WTC11 (cell line): ENCODE measurements around the gene ARHGEF33. TPM values are rescaled to one million over a fixed set of nuclear protein-coding genes. Genes with fewer than 3 reads are reported as not detected.
A peak's percentile ranks its signal among the peaks of the same experiment; 100 is the strongest.

Source experiments
- ARID4B ChIP-seq: sonication (generic); formaldehyde crosslinking; IDR thresholded peaks from 2 replicates; pipeline ENCODE4 v1.8.0; 2023; ENCODE audit warnings: missing genetic modification reagents, mild to moderate bottlenecking, borderline replicate concordance
- ATF1 ChIP-seq: sonication (generic); formaldehyde crosslinking; IDR thresholded peaks from 2 replicates; pipeline ENCODE4 v1.8.1; 2023; ENCODE audit warnings: mild to moderate bottlenecking, moderate library complexity, missing genetic modification reagents
- EMX1 ChIP-seq: fragments of 250-450 bp; sonication (Bioruptor Pico); IDR thresholded peaks from 2 replicates; pipeline ENCODE4 v1.8.0; 2021; ENCODE audit warnings: mild to moderate bottlenecking
- FOXK1 ChIP-seq: sonication (generic); formaldehyde crosslinking; IDR thresholded peaks from 2 replicates; pipeline ENCODE4 v1.8.0; 2022; ENCODE audit warnings: mild to moderate bottlenecking, moderate library complexity, missing genetic modification reagents
- FOXP4 ChIP-seq: sonication (generic); formaldehyde crosslinking; IDR thresholded peaks from 2 replicates; pipeline ENCODE4 v1.8.0; 2022; ENCODE audit warnings: mild to moderate bottlenecking, missing genetic modification reagents
- HMGA2 ChIP-seq: fragments of 250-450 bp; sonication (Bioruptor Pico); IDR thresholded peaks from 2 replicates; pipeline ENCODE4 v1.4.0; 2021; ENCODE audit warnings: mild to moderate bottlenecking, moderate library complexity
- HMGXB4 ChIP-seq: sonication (generic); formaldehyde crosslinking; IDR thresholded peaks from 2 replicates; pipeline ENCODE4 v1.8.1; 2023; ENCODE audit warnings: mild to moderate bottlenecking, moderate library complexity, missing genetic modification reagents
- IRF2 ChIP-seq: sonication (generic); formaldehyde crosslinking; IDR thresholded peaks from 2 replicates; pipeline ENCODE4 v1.8.0; 2022; ENCODE audit warnings: low read depth, missing genetic modification reagents, borderline replicate concordance
- JAZF1 ChIP-seq: fragments of 250-450 bp; sonication (Bioruptor Pico); IDR thresholded peaks from 2 replicates; pipeline ENCODE4 v1.9.0; 2021; ENCODE audit warnings: moderate library complexity, mild to moderate bottlenecking, inconsistent platforms
- NFATC4 ChIP-seq: fragments of 250-450 bp; sonication (Bioruptor Pico); IDR thresholded peaks from 2 replicates; pipeline ENCODE4 v1.9.0; 2021; ENCODE audit warnings: mild to moderate bottlenecking
- NR2C2 ChIP-seq: sonication (generic); formaldehyde crosslinking; IDR thresholded peaks from 2 replicates; pipeline ENCODE4 v1.8.0; 2022; ENCODE audit warnings: mild to moderate bottlenecking, missing genetic modification reagents
- RELA ChIP-seq: sonication (generic); formaldehyde crosslinking; IDR thresholded peaks from 2 replicates; pipeline ENCODE4 v1.8.1; 2022; ENCODE audit warnings: missing genetic modification reagents, mild to moderate bottlenecking, borderline replicate concordance
- SMAD4 ChIP-seq: sonication (generic); formaldehyde crosslinking; IDR thresholded peaks from 2 replicates; pipeline ENCODE4 v1.8.0; 2022; ENCODE audit warnings: mild to moderate bottlenecking, missing genetic modification reagents
- TCF7 ChIP-seq: sonication (generic); formaldehyde crosslinking; IDR thresholded peaks from 2 replicates; pipeline ENCODE4 v1.8.0; 2022; ENCODE audit warnings: mild to moderate bottlenecking, low read depth, missing genetic modification reagents, moderate library complexity
- ZBTB21 ChIP-seq: sonication (generic); formaldehyde crosslinking; IDR thresholded peaks from 2 replicates; pipeline ENCODE4 v1.8.1; 2023; ENCODE audit warnings: mild to moderate bottlenecking, missing genetic modification reagents, borderline replicate concordance
- ZMAT4 ChIP-seq: fragments of 250-450 bp; sonication (Bioruptor Pico); IDR thresholded peaks from 2 replicates; pipeline ENCODE4 v1.9.0; 2021; ENCODE audit warnings: mild to moderate bottlenecking
- ZNF219 ChIP-seq: sonication (generic); formaldehyde crosslinking; IDR thresholded peaks from 2 replicates; pipeline ENCODE4 v1.8.0; 2023; ENCODE audit warnings: missing genetic modification reagents, mild to moderate bottlenecking, borderline replicate concordance
- ZNF263 ChIP-seq: sonication (generic); formaldehyde crosslinking; IDR thresholded peaks from 2 replicates; pipeline ENCODE4 v1.8.1; 2022; ENCODE audit warnings: low read depth, mild to moderate bottlenecking, moderate library complexity, missing genetic modification reagents
- ZNF671 ChIP-seq: fragments of 250-450 bp; sonication (Bioruptor Pico); IDR thresholded peaks from 2 replicates; pipeline ENCODE4 v1.8.0; 2021; ENCODE audit warnings: mild to moderate bottlenecking
- total RNA-seq: library from RNA; stranded (reverse); gene quantifications from 3 replicates; pipeline ENCODE4 v1.2.3, GENCODE V29; 2021
- TF ChIP-seq, protein P1 (sequence below): sonication (generic); formaldehyde crosslinking; IDR thresholded peaks from 2 replicates; pipeline ENCODE4 v1.8.1; 2022; ENCODE audit warnings: low read depth, mild to moderate bottlenecking, moderate library complexity, missing genetic modification reagents, borderline replicate concordance
- TF ChIP-seq, protein P2 (sequence below): sonication (generic); formaldehyde crosslinking; IDR thresholded peaks from 2 replicates; pipeline ENCODE4 v1.8.0; 2022; ENCODE audit warnings: mild to moderate bottlenecking, missing genetic modification reagents
- TF ChIP-seq, protein P3 (sequence below): sonication (generic); formaldehyde crosslinking; conservative IDR thresholded peaks from 2 replicates; pipeline ENCODE4 v1.8.1; 2023; ENCODE audit warnings: mild to moderate bottlenecking, low read depth, missing genetic modification reagents, moderate library complexity

ARHGEF33 gene
- total RNA-seq, 1 experiment from 2014 or later = 0.42 TPM

DNA sequence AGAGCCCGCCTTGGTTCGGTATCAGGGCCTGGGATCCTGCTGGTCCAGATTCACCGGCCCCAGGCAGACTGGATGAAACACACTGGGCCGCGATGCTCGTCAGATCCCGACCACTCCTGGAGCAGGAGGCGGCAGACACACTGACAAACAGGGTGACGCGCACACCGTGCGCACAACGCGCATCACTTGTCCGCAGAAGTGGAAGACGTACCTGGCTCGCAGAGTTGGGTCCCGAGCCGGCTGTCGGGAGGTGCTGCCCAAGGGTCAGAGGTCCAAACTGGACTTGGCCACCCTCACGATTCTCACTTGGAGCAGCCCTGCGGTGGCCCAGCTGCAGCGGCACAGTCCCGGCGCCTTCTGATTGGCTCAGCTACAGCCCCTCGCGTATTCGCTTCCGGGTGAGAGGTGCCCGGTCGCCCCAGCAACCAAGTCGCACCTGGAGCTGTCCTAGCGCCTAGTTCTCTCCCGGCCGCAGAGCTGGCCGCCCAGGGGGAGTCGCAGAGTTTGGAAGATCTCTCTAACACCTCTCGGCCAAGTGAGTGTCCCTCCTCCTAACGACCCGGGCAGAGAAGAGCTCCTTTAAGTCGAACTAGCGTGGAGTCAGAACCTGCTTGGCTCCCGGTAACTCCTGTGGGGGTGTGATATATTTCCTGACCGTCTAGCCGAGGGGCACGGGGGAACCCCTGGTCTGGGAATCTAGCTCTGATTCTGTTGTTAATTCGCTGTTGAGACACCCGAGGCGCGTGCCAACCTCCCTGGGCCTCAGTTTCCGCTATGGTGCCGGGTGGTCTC lies 13.9 kb upstream of the ARHGEF33 start, which contains the start of the genes DHX57 and MORN2 (continued):
- TF ChIP-seq FOXP4 (CRISPR knock-in tag) = no peak
- TF ChIP-seq, protein P1, sequence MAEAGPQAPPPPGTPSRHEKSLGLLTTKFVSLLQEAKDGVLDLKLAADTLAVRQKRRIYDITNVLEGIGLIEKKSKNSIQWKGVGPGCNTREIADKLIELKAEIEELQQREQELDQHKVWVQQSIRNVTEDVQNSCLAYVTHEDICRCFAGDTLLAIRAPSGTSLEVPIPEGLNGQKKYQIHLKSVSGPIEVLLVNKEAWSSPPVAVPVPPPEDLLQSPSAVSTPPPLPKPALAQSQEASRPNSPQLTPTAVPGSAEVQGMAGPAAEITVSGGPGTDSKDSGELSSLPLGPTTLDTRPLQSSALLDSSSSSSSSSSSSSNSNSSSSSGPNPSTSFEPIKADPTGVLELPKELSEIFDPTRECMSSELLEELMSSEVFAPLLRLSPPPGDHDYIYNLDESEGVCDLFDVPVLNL = no peak
- TF ChIP-seq ZNF263 (CRISPR knock-in tag) = no peak
- TF ChIP-seq, protein P2, sequence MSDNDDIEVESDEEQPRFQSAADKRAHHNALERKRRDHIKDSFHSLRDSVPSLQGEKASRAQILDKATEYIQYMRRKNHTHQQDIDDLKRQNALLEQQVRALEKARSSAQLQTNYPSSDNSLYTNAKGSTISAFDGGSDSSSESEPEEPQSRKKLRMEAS (CRISPR knock-in tag) = peak; percentile 62; the same call in 1 of the 2 replicates
- TF ChIP-seq SMAD4 (CRISPR knock-in tag) = no peak
- TF ChIP-seq JAZF1 (CRISPR knock-in tag) = no peak
- TF ChIP-seq TCF7 (CRISPR knock-in tag) = no peak
- peak; percentile 74; the same call in 1 of the 2 replicates for TF ChIP-seq FOXK1 (CRISPR knock-in tag)
- TF ChIP-seq HMGXB4 (CRISPR knock-in tag) = 0 out of 2 replicates have a peak, but pooled peaks have one; percentile 57
- TF ChIP-seq RELA (CRISPR knock-in tag) = no peak
- no peak for TF ChIP-seq ATF1 (CRISPR knock-in tag)
- TF ChIP-seq NFATC4 (CRISPR knock-in tag) = no peak
- TF ChIP-seq ZMAT4 (CRISPR knock-in tag) = no peak
- TF ChIP-seq HMGA2 (CRISPR knock-in tag) = no peak
- TF ChIP-seq NR2C2 = peak; percentile 97
- no peak for TF ChIP-seq ZNF219 (CRISPR knock-in tag)
- no peak for TF ChIP-seq ZNF671 (CRISPR knock-in tag)
- TF ChIP-seq IRF2 (CRISPR knock-in tag) = no peak
- TF ChIP-seq ARID4B (CRISPR knock-in tag) = peak; percentile 71; the same call in 1 of the 2 replicates
- TF ChIP-seq EMX1 (CRISPR knock-in tag) = no peak
- TF ChIP-seq ZBTB21 (CRISPR knock-in tag) = no peak
- TF ChIP-seq, protein P3, sequence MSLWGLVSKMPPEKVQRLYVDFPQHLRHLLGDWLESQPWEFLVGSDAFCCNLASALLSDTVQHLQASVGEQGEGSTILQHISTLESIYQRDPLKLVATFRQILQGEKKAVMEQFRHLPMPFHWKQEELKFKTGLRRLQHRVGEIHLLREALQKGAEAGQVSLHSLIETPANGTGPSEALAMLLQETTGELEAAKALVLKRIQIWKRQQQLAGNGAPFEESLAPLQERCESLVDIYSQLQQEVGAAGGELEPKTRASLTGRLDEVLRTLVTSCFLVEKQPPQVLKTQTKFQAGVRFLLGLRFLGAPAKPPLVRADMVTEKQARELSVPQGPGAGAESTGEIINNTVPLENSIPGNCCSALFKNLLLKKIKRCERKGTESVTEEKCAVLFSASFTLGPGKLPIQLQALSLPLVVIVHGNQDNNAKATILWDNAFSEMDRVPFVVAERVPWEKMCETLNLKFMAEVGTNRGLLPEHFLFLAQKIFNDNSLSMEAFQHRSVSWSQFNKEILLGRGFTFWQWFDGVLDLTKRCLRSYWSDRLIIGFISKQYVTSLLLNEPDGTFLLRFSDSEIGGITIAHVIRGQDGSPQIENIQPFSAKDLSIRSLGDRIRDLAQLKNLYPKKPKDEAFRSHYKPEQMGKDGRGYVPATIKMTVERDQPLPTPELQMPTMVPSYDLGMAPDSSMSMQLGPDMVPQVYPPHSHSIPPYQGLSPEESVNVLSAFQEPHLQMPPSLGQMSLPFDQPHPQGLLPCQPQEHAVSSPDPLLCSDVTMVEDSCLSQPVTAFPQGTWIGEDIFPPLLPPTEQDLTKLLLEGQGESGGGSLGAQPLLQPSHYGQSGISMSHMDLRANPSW = no peak
- TF ChIP-seq, all 79 proteins: peak for 15
